Measurements from ENCODE around the gene DAGLB.

Gene DAGLB

GRCh38 chr7:6435486-6436384 lies 12.0 kb downstream of the DAGLB start:
- peak; percentile 90 for DNase-seq
- in situ Hi-C loops (cut with HindIII; ENCODE audit: low pct_ligation_motif_present, low pct_unique_long_range_greater_than_20kb, low sequenced_read_pairs) = no loop called here

DNA sequence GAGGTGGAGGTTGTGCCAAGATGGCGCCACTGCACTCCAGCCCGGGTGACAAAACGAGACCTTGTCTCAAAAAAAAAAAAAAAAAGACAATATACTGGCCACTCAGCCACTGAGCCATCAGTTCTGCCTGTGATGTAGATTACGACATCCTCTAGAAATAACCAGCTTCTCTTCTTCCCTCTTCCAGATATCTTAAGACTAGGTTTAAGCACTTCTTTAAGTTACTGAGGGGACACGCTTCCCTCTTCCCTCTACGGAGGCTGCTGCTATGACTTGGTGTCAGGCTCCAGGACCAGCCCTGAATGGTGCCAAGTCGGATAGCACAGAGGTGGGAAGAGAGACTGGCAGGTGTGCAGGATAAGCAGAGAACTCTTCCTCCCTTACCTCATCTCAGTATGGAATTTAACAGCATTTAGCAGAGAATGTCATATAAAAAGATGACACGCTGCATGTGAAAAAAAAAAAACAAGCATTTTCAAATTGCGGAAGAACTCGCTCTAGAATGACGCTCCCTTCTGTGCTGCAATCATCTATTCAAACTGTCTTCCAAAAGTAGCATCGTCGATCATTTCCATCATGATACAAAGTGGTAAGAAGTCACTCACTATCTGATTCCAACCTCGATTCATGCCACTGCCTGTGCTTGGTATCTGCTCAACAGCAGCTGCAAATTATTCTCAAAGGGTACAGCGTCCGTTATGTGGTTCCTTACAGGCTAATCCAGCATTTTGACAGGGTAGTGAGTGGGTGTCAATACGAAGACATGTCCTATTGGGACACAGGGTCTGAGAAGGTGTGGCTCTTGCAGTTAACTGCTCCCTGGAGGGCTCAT lies 13.8 kb downstream of the DAGLB start:
- in situ Hi-C loops (cut with HindIII; ENCODE audit: low pct_ligation_motif_present, low pct_unique_long_range_greater_than_20kb, low sequenced_read_pairs) = no loop called here
- DNase-seq = no peak

DNA sequence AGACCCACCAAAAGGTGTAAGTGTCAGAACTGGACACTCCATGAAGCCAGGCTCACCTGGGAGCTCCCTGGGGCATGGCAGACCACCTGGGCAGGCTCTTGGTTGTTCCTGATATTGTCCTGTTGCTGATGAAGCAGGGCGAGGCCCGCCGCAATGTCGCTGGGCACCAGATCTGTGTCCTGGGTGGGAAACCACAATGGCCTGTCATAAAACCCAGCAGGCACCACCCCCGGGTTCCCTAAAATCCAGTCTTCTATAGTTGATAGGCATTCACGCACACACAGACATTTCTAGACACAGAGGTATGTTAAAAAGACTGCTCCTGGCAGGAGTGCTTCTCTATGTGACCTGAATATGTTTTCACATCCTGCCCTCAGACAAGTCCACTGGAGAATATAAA lies 15.0 kb downstream of the DAGLB start:
- no peak for DNase-seq
- in situ Hi-C loops (cut with HindIII; ENCODE audit: low pct_ligation_motif_present, low pct_unique_long_range_greater_than_20kb, low sequenced_read_pairs) = no loop called here

- no peak for DNase-seq
- in situ Hi-C loops (cut with HindIII; ENCODE audit: low pct_ligation_motif_present, low pct_unique_long_range_greater_than_20kb, low sequenced_read_pairs) = no loop called here
Observed at GRCh38 chr7:6430974-6431373, 16.8 kb downstream of the DAGLB start.

- DNase-seq = peak; percentile 38
- in situ Hi-C loops (cut with HindIII; ENCODE audit: low pct_ligation_motif_present, low pct_unique_long_range_greater_than_20kb, low sequenced_read_pairs) = no loop called here
Observed at GRCh38 chr7:6430271-6430940, 17.3 kb downstream of the DAGLB start.

DNA sequence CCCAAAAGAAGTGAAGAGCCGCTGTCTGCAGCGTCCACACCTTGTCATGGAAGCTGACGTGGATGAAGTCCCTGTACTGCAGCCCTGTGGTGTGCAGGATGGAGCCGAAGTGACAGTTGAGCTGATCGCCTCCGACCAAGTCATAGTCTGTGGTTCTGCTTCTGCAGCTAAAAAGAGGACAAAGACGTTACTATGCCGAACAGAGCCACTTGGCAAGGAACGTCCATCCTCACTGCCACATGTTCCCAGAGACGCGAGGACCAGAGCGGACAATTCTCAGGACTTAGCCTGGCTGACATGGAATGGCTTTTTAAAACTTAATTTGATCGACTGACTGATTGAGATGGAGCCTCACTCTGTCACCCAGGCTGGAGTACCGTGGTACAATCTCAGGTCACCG lies 21.8 kb downstream of the DAGLB start:
- no peak for DNase-seq
- in situ Hi-C loops (cut with HindIII; ENCODE audit: low pct_ligation_motif_present, low pct_unique_long_range_greater_than_20kb, low sequenced_read_pairs) = no loop called here

DNA sequence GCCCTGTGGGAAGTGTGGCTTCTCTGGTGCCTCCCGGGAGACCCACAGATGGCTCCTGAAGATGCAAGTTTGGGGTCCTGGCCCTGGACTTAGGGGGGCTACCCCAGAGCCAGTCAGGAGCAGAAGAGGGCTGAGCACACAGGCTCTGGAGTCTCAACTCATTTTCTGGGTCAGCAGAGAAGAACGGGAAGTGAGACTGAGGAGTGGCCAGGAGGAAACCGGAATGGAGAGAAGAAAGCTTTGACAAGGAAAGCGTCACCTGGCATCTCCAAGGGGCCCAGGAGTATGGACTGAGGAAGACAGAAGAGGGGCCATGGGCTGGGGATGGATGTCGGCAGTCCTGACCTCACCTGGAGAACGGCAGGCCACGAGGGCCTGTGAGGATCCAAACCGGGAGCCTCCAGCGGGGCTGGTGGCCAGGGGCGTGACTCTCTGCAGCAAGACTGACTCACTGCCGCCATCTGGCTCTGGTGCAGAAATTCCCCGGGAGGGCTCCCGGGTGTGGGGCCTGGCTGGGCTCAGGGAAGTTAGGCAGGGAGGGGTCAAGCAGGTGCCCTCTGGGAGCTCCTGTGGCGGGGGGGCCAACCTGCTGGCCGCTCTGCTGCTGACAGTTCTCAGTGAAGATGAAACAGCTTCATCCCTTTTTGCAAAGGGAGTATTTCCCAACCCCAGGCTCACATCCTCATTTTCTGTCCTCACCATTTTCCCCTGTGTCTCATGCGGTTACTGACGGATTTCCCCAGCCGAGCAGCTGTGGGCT lies 23.6 kb downstream of the DAGLB start:
- in situ Hi-C loops (cut with HindIII; ENCODE audit: low pct_ligation_motif_present, low pct_unique_long_range_greater_than_20kb, low sequenced_read_pairs) = no loop called here
- DNase-seq = no peak

DNA sequence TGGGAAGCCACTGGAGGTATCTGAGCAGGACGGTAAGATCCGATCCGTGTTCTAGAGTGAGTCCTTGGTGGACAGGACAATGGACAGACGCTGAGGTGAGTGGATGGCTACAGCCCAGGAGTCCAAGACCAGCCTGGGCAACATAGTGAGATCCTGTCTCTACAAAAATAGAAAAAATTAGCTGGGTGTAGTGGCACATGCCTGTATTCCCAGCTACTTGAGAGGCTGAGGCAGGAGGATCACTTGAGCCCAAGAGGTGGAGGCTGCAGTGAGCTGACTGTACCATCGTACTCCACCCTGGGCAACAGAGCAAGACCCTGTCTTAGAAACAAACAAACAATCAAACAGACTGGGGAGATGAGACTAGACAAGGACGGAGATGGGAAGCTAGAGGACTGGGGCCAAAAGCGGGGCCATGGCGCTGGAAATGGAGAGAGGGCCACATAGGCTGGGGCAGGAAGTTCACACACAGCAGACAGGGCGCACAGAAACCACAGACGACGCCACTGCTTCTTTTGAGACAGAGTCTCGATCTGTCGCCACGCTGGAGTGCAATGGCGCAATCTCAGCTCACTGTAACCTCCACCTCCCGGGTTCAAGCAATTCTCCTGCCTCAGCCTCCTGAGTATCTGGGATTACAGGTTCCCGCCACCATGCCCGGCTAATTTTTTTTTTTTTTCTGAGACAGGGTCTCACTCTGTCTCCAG lies 24.7 kb downstream of the DAGLB start:
- no peak for DNase-seq
- in situ Hi-C loops (cut with HindIII; ENCODE audit: low pct_ligation_motif_present, low pct_unique_long_range_greater_than_20kb, low sequenced_read_pairs) = no loop called here

GRCh38 chr7:6422095-6422494 lies 25.7 kb downstream of the DAGLB start:
- no peak for DNase-seq
- in situ Hi-C loops (cut with HindIII; ENCODE audit: low pct_ligation_motif_present, low pct_unique_long_range_greater_than_20kb, low sequenced_read_pairs) = no loop called here

- in situ Hi-C loops (cut with HindIII; ENCODE audit: low pct_ligation_motif_present, low pct_unique_long_range_greater_than_20kb, low sequenced_read_pairs) = no loop called here
- DNase-seq = no peak
Observed at GRCh38 chr7:6420680-6421079, 27.1 kb downstream of the DAGLB start.

GRCh38 chr7:6419310-6419773 lies 28.4 kb downstream of the DAGLB start:
- DNase-seq = no peak
- in situ Hi-C loops (cut with HindIII; ENCODE audit: low pct_ligation_motif_present, low pct_unique_long_range_greater_than_20kb, low sequenced_read_pairs) = no loop called here

- in situ Hi-C loops (cut with HindIII; ENCODE audit: low pct_ligation_motif_present, low pct_unique_long_range_greater_than_20kb, low sequenced_read_pairs) = no loop called here
- DNase-seq = no peak
Observed at GRCh38 chr7:6417408-6417807, 30.3 kb downstream of the DAGLB start.

GRCh38 chr7:6416516-6417145 lies 31.1 kb downstream of the DAGLB start:
- in situ Hi-C loops (cut with HindIII; ENCODE audit: low pct_ligation_motif_present, low pct_unique_long_range_greater_than_20kb, low sequenced_read_pairs) = no loop called here
- no peak for DNase-seq

GRCh38 chr7:6413637-6414036 lies 34.1 kb downstream of the DAGLB start:
- in situ Hi-C loops (cut with HindIII; ENCODE audit: low pct_ligation_motif_present, low pct_unique_long_range_greater_than_20kb, low sequenced_read_pairs) = no loop called here
- DNase-seq = no peak

DNA sequence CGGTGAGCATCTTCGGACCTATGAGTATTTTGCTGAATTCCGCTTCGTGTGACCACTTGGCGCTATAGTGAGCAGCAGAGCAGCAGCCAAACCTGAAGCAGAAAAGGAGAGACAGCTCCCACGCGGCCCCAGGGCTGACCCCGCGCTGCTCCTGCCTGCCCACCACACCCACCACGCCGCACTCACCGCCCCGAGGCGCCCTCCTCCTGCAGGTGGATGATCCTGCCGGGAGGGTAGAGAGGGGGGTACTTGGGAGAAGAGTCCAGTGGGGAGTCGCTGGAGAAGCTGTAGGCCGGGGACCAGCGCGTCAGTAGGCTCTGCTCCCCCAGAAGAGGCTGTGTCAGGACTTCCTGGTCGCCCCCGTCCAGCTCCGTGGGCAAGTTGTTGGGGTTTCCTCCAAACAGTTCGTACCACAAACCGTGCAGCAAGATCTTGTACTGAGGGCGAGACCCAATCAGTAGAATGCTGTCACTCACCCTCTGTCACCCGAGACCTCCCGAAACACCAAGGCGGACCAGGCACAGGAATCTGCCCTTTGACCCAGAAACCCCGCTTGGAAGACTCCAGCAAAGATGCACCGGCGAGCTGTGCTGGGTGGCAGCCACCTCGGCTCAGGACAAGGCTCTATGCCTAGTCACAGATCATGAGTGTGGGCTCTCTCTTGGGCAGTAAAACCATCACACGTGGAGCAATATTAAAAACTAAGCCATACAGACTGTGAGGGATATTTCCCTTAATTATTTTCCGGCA lies 37.6 kb downstream of the DAGLB start:
- in situ Hi-C loops (cut with HindIII; ENCODE audit: low pct_ligation_motif_present, low pct_unique_long_range_greater_than_20kb, low sequenced_read_pairs) = no loop called here
- no peak for DNase-seq

GRCh38 chr7:6409091-6409490 lies 38.7 kb downstream of the DAGLB start:
- in situ Hi-C loops (cut with HindIII; ENCODE audit: low pct_ligation_motif_present, low pct_unique_long_range_greater_than_20kb, low sequenced_read_pairs) = no loop called here
- no peak for DNase-seq

- in situ Hi-C loops (cut with HindIII; ENCODE audit: low pct_ligation_motif_present, low pct_unique_long_range_greater_than_20kb, low sequenced_read_pairs) = no loop called here
Observed at GRCh38 chr7:6407434-6407833, 40.3 kb downstream of the DAGLB start.

More at GRCh38 chr7:6407434-6407833, 40.3 kb downstream of the DAGLB start:
- DNase-seq = no peak

Data from ACHN (cell line).